ENCODE results near the gene SARNP. TPM values are rescaled to one million over a fixed set of nuclear protein-coding genes. Genes with fewer than 3 reads are reported as not detected.
A peak's percentile ranks its signal among the peaks of the same experiment; 100 is the strongest.

The SARNP gene
- total and polyA plus RNA-seq, 9 of the 15 experiments (the other 6 are each of a cell fraction or from before 2014, with no cell fraction given) = 70.1 to 400 (median 198) TPM

- TF ChIP-seq BHLHE40 (IDR thresholded peaks at IDR 0.05; ENCODE audit: low read length) (peak; percentile 77), PCBP1 (IDR thresholded peaks at IDR 0.05; ENCODE audit: low read depth, low read length, poor library complexity, severe bottlenecking) (peak; percentile 39), CEBPZ (IDR thresholded peaks at IDR 0.05; ENCODE audit: borderline replicate concordance, low read depth, low read length) (no peak), TRIM24 (IDR thresholded peaks at IDR 0.05) (peak in 1 of 2 experiments; percentile 47; a peak in 1 of 4 replicates), SETDB1 (IDR thresholded peaks at IDR 0.05; ENCODE audit: low read length) (no peak), PRMT5 (CRISPR knock-in tag; IDR thresholded peaks at IDR 0.05) (no peak), ZNF444 (CRISPR knock-in tag; IDR thresholded peaks at IDR 0.05) (no peak), ZBTB8A (IDR thresholded peaks at IDR 0.05; ENCODE audit: partially characterized antibody) (no peak), SRSF3 (IDR thresholded peaks at IDR 0.05; ENCODE audit: insufficient read depth, low read length) (no peak), ZNF449 (CRISPR knock-in tag; IDR thresholded peaks at IDR 0.05) (no peak), RNF2 (IDR thresholded peaks at IDR 0.05) (peak; percentile 73), GATA2 (CRISPR knock-in tag; IDR thresholded peaks at IDR 0.05) (no peak), ELF2 (CRISPR knock-in tag; IDR thresholded peaks at IDR 0.05) (peak; percentile 96), ZFP36 (IDR thresholded peaks at IDR 0.05; ENCODE audit: low read depth, low read length, partially characterized antibody) (no peak), NCOA2 (IDR thresholded peaks at IDR 0.05; ENCODE audit: partially characterized antibody in 2 of 2) (no peak), HDAC2 (IDR thresholded peaks at IDR 0.05) (peak; percentile 69), ARID1B (IDR thresholded peaks at IDR 0.05) (peak; percentile 64), RCOR1 (IDR thresholded peaks at IDR 0.05; ENCODE audit: borderline replicate concordance in 1 of 2, low read depth in 2 of 2, low read length in 2 of 2) (peak in 1 of 2 experiments; percentile 67; a peak in 2 of 4 replicates), CREB5 (CRISPR knock-in tag; IDR thresholded peaks at IDR 0.05) (no peak), SMAD4 (CRISPR knock-in tag; conservative IDR thresholded peaks at IDR 0.05) (0 out of 2 replicates have a peak, but pooled peaks have one; percentile 76), ZNF57 (CRISPR knock-in tag; IDR thresholded peaks at IDR 0.05) (no peak), HNRNPUL1 (IDR thresholded peaks at IDR 0.05; ENCODE audit: low read length) (no peak), ZNF584 (CRISPR knock-in tag; IDR thresholded peaks at IDR 0.05; ENCODE audit: low read depth) (peak; percentile 73; the same call in 1 of the 2 replicates)
Observed at GRCh38 chr12:55728939-55729818, 88.3 kb downstream of the SARNP start, which contains the start of gene CD63 (continued).

All from K562 (cell line).